IMR-90 (cell line): Measurements from ENCODE around the gene PGF. TPM values are rescaled to one million over a fixed set of nuclear protein-coding genes. Genes with fewer than 3 reads are reported as not detected.

Experiments used
- ATAC-seq: fragments of 200-7000 bp; cut with Tn5 transposase; 2 replicates; pipeline ENCODE4 v1.9.1; 2020; ENCODE audit warnings: low read depth, mild to moderate bottlenecking, moderate library complexity
- BruUV-seq: library from RNA; stranded (reverse); fragments of 400-500 nt; replicated peaks from 2 replicates; lab custom pipeline; 2021; lab: Mats Ljungman, UMichigan
- CTCF ChIA-PET: fragments of 300-600 bp; formaldehyde crosslinking; extraction: SDS; loops from one replicate; lab custom pipeline; 2021; ENCODE audit warnings: antibody characterized with exemption; lab: Yijun Ruan, JAX
- POLR2A ChIA-PET: fragments of 300-600 bp; sonication (Branson Sonifier 250); formaldehyde crosslinking; loops from one replicate; lab custom pipeline; 2022; ENCODE audit warnings: antibody characterized with exemption; ENCODE audit not compliant: unreplicated experiment; lab: Charles Lee
- DNase-seq: peaks from one replicate; pipeline ENCODE4 v3.0.0; 2013
- H2AFZ ChIP-seq: replicated peaks from 2 replicates; pipeline ENCODE3; 2013; ENCODE audit warnings: low read length, mild to moderate bottlenecking; ENCODE audit not compliant: poor library complexity
- H2AK5ac ChIP-seq: 2 replicates; pipeline ENCODE4 v1.6.1; 2013; ENCODE audit warnings: low read depth, low read length, inconsistent platforms
- H2AK9ac ChIP-seq: replicated peaks from 2 replicates; pipeline ENCODE3; 2013; ENCODE audit warnings: mild to moderate bottlenecking, low read depth, low read length, moderate library complexity; ENCODE audit not compliant: poor library complexity
- H2BK120ac ChIP-seq: 2 replicates; pipeline ENCODE4 v1.6.1; 2013; ENCODE audit warnings: low read depth, low read length, inconsistent platforms
- H2BK15ac ChIP-seq: 3 replicates; pipeline ENCODE4 v1.6.1; 2013; ENCODE audit warnings: low read depth, low read length, inconsistent platforms
- H2BK20ac ChIP-seq: 2 replicates; pipeline ENCODE4 v1.6.1; 2013; ENCODE audit warnings: low read depth, mild to moderate bottlenecking, inconsistent platforms, low read length, moderate library complexity
- H2BK5ac ChIP-seq: 2 replicates; pipeline ENCODE4 v1.6.1; 2013; ENCODE audit warnings: mild to moderate bottlenecking, low read depth, low read length, inconsistent platforms; ENCODE audit not compliant: poor library complexity, severe bottlenecking
- H3K14ac ChIP-seq: replicated peaks from 2 replicates; pipeline ENCODE4 v1.6.1; 2013; ENCODE audit warnings: low read depth, low read length, inconsistent platforms
- H3K18ac ChIP-seq: 2 replicates; pipeline ENCODE4 v1.6.1; 2013; ENCODE audit warnings: low read depth, low read length, control low read depth
- H3K23ac ChIP-seq: 2 replicates; pipeline ENCODE4 v1.6.1; 2013; ENCODE audit warnings: low read depth, low read length, inconsistent platforms
- H3K27ac ChIP-seq: 2 replicates; pipeline ENCODE4 v1.5.1; 2013; ENCODE audit warnings: mild to moderate bottlenecking, control low read depth, low read length; ENCODE audit not compliant: insufficient read depth
- H3K27me3 ChIP-seq: 2 replicates; pipeline ENCODE4 v1.6.1; 2013; ENCODE audit warnings: low read length; ENCODE audit not compliant: control insufficient read depth, insufficient read depth
- H3K36me3 ChIP-seq: 2 replicates; pipeline ENCODE4 v1.6.1; 2013; ENCODE audit warnings: low read length, mixed read lengths; ENCODE audit not compliant: control insufficient read depth, insufficient read depth
- H3K4ac ChIP-seq: 2 replicates; pipeline ENCODE4 v1.6.1; 2013; ENCODE audit warnings: low read depth, low read length, inconsistent platforms
- H3K4me1 ChIP-seq: 2 replicates; pipeline ENCODE4 v1.6.1; 2013; ENCODE audit warnings: low read length, mixed read lengths; ENCODE audit not compliant: control insufficient read depth, insufficient read depth
- H3K4me2 ChIP-seq: 2 replicates; pipeline ENCODE4 v1.6.1; 2013; ENCODE audit warnings: low read depth, mild to moderate bottlenecking, control low read depth, low read length, moderate library complexity
- H3K4me3 ChIP-seq: 2 replicates; pipeline ENCODE4 v1.5.1; 2013; ENCODE audit warnings: low read depth, mild to moderate bottlenecking, control low read depth, low read length, moderate library complexity; ENCODE audit not compliant: insufficient read depth
- H3K56ac ChIP-seq: 2 replicates; pipeline ENCODE4 v1.6.1; 2013; ENCODE audit warnings: low read length, inconsistent platforms; ENCODE audit not compliant: insufficient read depth; ENCODE audit errors: extremely low read depth
- H3K79me1 ChIP-seq, 2 experiments: 2 replicates each; pipeline ENCODE4 v1.6.1; 2013; ENCODE audit warnings: low read length in 2 of 2, inconsistent platforms in 1 of 2, low read depth in 1 of 2
- H3K9ac ChIP-seq: 2 replicates; pipeline ENCODE4 v1.6.1; 2013; ENCODE audit warnings: low read depth, low read length, control low read depth
- H3K9me1 ChIP-seq: 2 replicates; pipeline ENCODE4 v1.6.1; 2013; ENCODE audit warnings: low read length, inconsistent platforms; ENCODE audit not compliant: insufficient read depth
- H3K9me3 ChIP-seq: 2 replicates; pipeline ENCODE4 v1.6.1; 2013; ENCODE audit warnings: low read length; ENCODE audit not compliant: control insufficient read depth, insufficient read depth
- H4K20me1 ChIP-seq: 2 replicates; pipeline ENCODE4 v1.6.1; 2013; ENCODE audit warnings: low read length, inconsistent platforms; ENCODE audit not compliant: insufficient read depth
- H4K5ac ChIP-seq: 2 replicates; pipeline ENCODE4 v1.6.1; 2013; ENCODE audit warnings: mild to moderate bottlenecking, low read depth, low read length, control low read depth
- H4K8ac ChIP-seq, 2 experiments: 2 replicates each; pipeline ENCODE4 v1.6.1; 2013; ENCODE audit warnings: low read depth in 2 of 2, low read length in 2 of 2, control low read depth in 1 of 2, inconsistent platforms in 1 of 2
- H4K91ac ChIP-seq: 2 replicates; pipeline ENCODE4 v1.6.1; 2013; ENCODE audit warnings: low read depth, low read length, inconsistent platforms; ENCODE audit not compliant: insufficient read depth
- BHLHE40 ChIP-seq: fragments of 150-350 bp; IDR thresholded peaks from 2 replicates; pipeline ENCODE4 v1.6.1; 2016; ENCODE audit warnings: mild to moderate bottlenecking, low read depth, low read length
- CHD1 ChIP-seq: IDR thresholded peaks from 2 replicates; pipeline ENCODE4 v1.6.1; 2012; ENCODE audit warnings: low read depth, low read length, improper control_type of control experiment
- CTCF ChIP-seq: conservative IDR thresholded peaks from 2 replicates; pipeline ENCODE4 v1.5.1; 2012; ENCODE audit warnings: mild to moderate bottlenecking, low read depth, low read length, improper control_type of control experiment
- FOS ChIP-seq: fragments of 150-350 bp; IDR thresholded peaks from 2 replicates; pipeline ENCODE4 v1.6.1; 2016; ENCODE audit warnings: low read depth, low read length
- MAFK ChIP-seq: IDR thresholded peaks from 2 replicates; pipeline ENCODE4 v1.6.1; 2012; ENCODE audit warnings: low read depth, low read length, improper control_type of control experiment
- MXI1 ChIP-seq: IDR thresholded peaks from 2 replicates; pipeline ENCODE4 v1.6.1; 2012; ENCODE audit warnings: low read depth, mild to moderate bottlenecking, low read length, moderate library complexity, borderline replicate concordance
- NFE2L2 ChIP-seq: fragments of 150-350 bp; IDR thresholded peaks from 2 replicates; pipeline ENCODE4 v1.6.1; 2016; ENCODE audit warnings: low read depth, mild to moderate bottlenecking, low read length
- POLR2A ChIP-seq: IDR thresholded peaks from 2 replicates; pipeline ENCODE4 v1.6.1; 2012; ENCODE audit warnings: mild to moderate bottlenecking, low read depth, low read length
- RAD21 ChIP-seq: IDR thresholded peaks from 2 replicates; pipeline ENCODE4 v1.6.1; 2012; ENCODE audit warnings: low read length, improper control_type of control experiment
- RCOR1 ChIP-seq: IDR thresholded peaks from 2 replicates; pipeline ENCODE4 v1.6.1; 2012; ENCODE audit warnings: mild to moderate bottlenecking, low read length, improper control_type of control experiment; ENCODE audit not compliant: insufficient replicate concordance
- SMC3 ChIP-seq: fragments of 150-350 bp; IDR thresholded peaks from 2 replicates; pipeline ENCODE4 v1.6.1; 2016; ENCODE audit warnings: low read depth, mild to moderate bottlenecking, antibody characterized with exemption, low read length, moderate library complexity
- USF2 ChIP-seq: fragments of 150-350 bp; IDR thresholded peaks from 2 replicates; pipeline ENCODE4 v1.6.1; 2017; ENCODE audit warnings: mild to moderate bottlenecking, antibody characterized with exemption, low read length, low read depth
- WGBS, 2 experiments: methylation state at CpG; one replicate each; pipeline versions ENCODE4 v1.1.5 to v1.1.7; 2013; ENCODE audit warnings: missing lambda C conversion rate in 2 of 2; ENCODE audit not compliant: insufficient read length in 1 of 2; ENCODE audit errors: extremely low coverage in 2 of 2; 5-methylcytosine and 5-hydroxymethylcytosine counted together
- dilution Hi-C: fragments of 300-500 bp; cut with HindIII; formaldehyde crosslinking; loops from one replicate; pipeline ENCODE4 v1.14.3; 2018; ENCODE audit warnings: low sequenced_read_pairs; ENCODE audit not compliant: unreplicated experiment
- in situ Hi-C: fragments of 300-500 bp; cut with MboI; formaldehyde crosslinking; loops from 3 replicates; pipeline ENCODE4 v1.14.3; 2019; ENCODE audit warnings: low sequenced_read_pairs, inconsistent platforms, mixed read lengths
- intact Hi-C: fragments of 100-400 bp; cut with micrococcal nuclease; formaldehyde crosslinking; loops from 2 replicates; pipeline ENCODE4 v1.10.0; 2022
- polyA plus RNA-seq, 3 experiments: library from polyadenylated mRNA; depleted of rRNA; stranded (reverse); fragments of >200 nt; gene quantifications; 2 replicates each; pipeline ENCODE4 v1.2.3, GENCODE V29; 2012; ENCODE audit warnings: low replicate concordance in 1 of 3
- total RNA-seq: library from RNA; depleted of rRNA; stranded (reverse); fragments of >200 nt; gene quantifications from 2 replicates; pipeline ENCODE4 v1.2.3, GENCODE V29; 2012

PGF gene
- total and polyA plus RNA-seq, 2 of the 4 experiments (the other 2 are of a cell fraction), result 0.36 to 0.39 TPM

GRCh38 chr14:74949859-74950573 lies 5.4 kb downstream of the PGF start:
- no peak overlapping the region for H3K9ac ChIP-seq
- H2AK5ac ChIP-seq, result no peak overlapping the region
- H3K56ac ChIP-seq, result no peak overlapping the region
- BruUV-seq, result no TSS peak
- H3K27me3 ChIP-seq, result peaks cover 2% of the 10 kb centered on the region; the same call in 1 of the 2 replicates
- in situ Hi-C loops, result no loop called here
- POLR2A ChIA-PET, result no interaction called here
- H3K14ac ChIP-seq, result no peak overlapping the region
- H3K18ac ChIP-seq, result no peak overlapping the region
- intact Hi-C loops, result loop anchor here (10.0 kb wide), 1 partner anchor 345 kb away; no protein-coding TSS in a partner anchor
- no peak overlapping the region for H2AK9ac ChIP-seq
- H2BK15ac ChIP-seq, result no peak overlapping the region
- H3K4ac ChIP-seq, result no peak overlapping the region
- dilution Hi-C loops, result no loop called here
- no peak overlapping the region for H3K27ac ChIP-seq
- H3K9me3 ChIP-seq, result no peaks in the 10 kb centered on the region
- no peaks in the 10 kb centered on the region for H3K36me3 ChIP-seq
- H2BK5ac ChIP-seq, result no peak overlapping the region
- no peak overlapping the region for H3K23ac ChIP-seq
- 0 out of 2 replicates have a peak, but pooled peaks cover 6% of the 10 kb centered on the region for H3K9me1 ChIP-seq
- no peaks in the 10 kb centered on the region for H3K79me1 ChIP-seq
- no peak overlapping the region for H2BK120ac ChIP-seq
- DNase-seq (no peak), ATAC-seq (no peak)
- no peak overlapping the region for H2AFZ ChIP-seq
- no peak overlapping the region for H4K8ac ChIP-seq
- no peak overlapping the region for H2BK20ac ChIP-seq
- CTCF ChIA-PET, result no interaction called here
- no peak overlapping the region for H3K4me3 ChIP-seq
- no peak overlapping the region for H4K91ac ChIP-seq
- no peak overlapping the region for H4K5ac ChIP-seq
- TF ChIP-seq SMC3 (no peak), MXI1 (no peak), MAFK (no peak), RCOR1 (no peak), POLR2A (no peak), FOS (no peak), USF2 (no peak), BHLHE40 (no peak), RAD21 (no peak), CHD1 (no peak), CTCF (no peak), NFE2L2 (no peak)
- no peaks in the 10 kb centered on the region for H4K20me1 ChIP-seq
- no peak overlapping the region for H3K4me2 ChIP-seq
- WGBS, 2 experiments, result 63% methylated on average over 8 of the region's 17 CpGs; no CpG with 5 or more reads in 1 of the 2 experiments
- peaks cover 12% of the 10 kb centered on the region; the same call in 1 of the 2 replicates for H3K4me1 ChIP-seq
